Thyroid gland (tissue), 4 donors: ENCODE results near the gene SMTN.

Experiments used
- POLR2A ChIP-seq, 2 donors: fragments of 450-650 bp; IDR thresholded peaks; one replicate each; pipeline ENCODE4 v1.6.1; 2017; ENCODE audit warnings: antibody characterized with exemption in 2 of 2, mild to moderate bottlenecking in 2 of 2, moderate library complexity in 1 of 2
- TF ChIP-seq, protein P1 (sequence below), 6 experiments: fragments of 200-600 bp in 3 of 6; fragments of 450-650 bp in 3 of 6; sonication (generic) in 3 of 6; IDR thresholded peaks; one replicate each; pipeline ENCODE4 v1.5.1; 2016 to 2019; ENCODE audit warnings: antibody characterized with exemption in 6 of 6, mild to moderate bottlenecking in 2 of 6, inconsistent platforms in 1 of 6, moderate library complexity in 1 of 6

DNA sequence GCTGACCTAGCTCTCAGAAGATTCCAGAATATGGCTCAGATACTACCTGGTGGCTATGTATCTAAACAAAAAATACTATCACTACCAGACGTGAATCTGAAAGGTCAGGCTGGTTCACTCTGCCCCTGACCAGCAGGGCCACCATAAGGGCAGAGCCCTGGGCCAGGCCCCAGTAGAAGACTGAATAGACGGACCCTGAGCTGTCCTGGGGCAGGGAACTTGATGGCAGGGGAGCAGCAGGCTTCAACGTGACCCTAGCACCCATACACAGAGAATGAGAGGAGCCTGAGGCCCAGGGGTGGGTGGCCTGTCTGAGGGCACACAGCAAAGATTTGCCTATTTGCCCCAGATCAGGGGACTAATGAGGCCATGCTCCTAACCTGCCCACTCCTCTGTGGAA lies 72.2 kb downstream of the SMTN start:
- TF ChIP-seq, protein P1, sequence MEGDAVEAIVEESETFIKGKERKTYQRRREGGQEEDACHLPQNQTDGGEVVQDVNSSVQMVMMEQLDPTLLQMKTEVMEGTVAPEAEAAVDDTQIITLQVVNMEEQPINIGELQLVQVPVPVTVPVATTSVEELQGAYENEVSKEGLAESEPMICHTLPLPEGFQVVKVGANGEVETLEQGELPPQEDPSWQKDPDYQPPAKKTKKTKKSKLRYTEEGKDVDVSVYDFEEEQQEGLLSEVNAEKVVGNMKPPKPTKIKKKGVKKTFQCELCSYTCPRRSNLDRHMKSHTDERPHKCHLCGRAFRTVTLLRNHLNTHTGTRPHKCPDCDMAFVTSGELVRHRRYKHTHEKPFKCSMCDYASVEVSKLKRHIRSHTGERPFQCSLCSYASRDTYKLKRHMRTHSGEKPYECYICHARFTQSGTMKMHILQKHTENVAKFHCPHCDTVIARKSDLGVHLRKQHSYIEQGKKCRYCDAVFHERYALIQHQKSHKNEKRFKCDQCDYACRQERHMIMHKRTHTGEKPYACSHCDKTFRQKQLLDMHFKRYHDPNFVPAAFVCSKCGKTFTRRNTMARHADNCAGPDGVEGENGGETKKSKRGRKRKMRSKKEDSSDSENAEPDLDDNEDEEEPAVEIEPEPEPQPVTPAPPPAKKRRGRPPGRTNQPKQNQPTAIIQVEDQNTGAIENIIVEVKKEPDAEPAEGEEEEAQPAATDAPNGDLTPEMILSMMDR (IDR thresholded peaks at IDR 0.05) = no peak
- TF ChIP-seq POLR2A (IDR thresholded peaks at IDR 0.05) = no peak
